AG04450 (cell line): ENCODE results near the gene GNPNAT1. TPM values are rescaled to one million over a fixed set of nuclear protein-coding genes. Genes with fewer than 3 reads are reported as not detected.
A peak's percentile ranks its signal among the peaks of the same experiment; 100 is the strongest.

ENCODE experiments used
- CTCF ChIA-PET: fragments of 300-600, 350-600 bp; formaldehyde crosslinking; extraction: SDS; loops from one replicate; lab custom pipeline; 2022; ENCODE audit warnings: antibody characterized with exemption, inconsistent platforms; lab: Charles Lee
- POLR2A ChIA-PET: fragments of 350-600 bp; formaldehyde crosslinking; extraction: SDS; loops from one replicate; lab custom pipeline; 2021; ENCODE audit warnings: antibody characterized with exemption, inconsistent platforms; lab: Yijun Ruan, JAX
- DNase-seq: peaks from one replicate; pipeline ENCODE4 v3.0.0-alpha.2; 2011; ENCODE audit warnings: low read depth, low spot score
- H3K27ac ChIP-seq: one replicate; pipeline ENCODE4 v1.5.1; 2012; ENCODE audit warnings: low read depth, low read length, control low read depth
- H3K27me3 ChIP-seq: one replicate; pipeline ENCODE4 v1.6.0; 2012; ENCODE audit warnings: low read length; ENCODE audit not compliant: control insufficient read depth, insufficient read depth
- H3K4me3 ChIP-seq: 2 replicates; pipeline ENCODE4 v1.5.1; 2011; ENCODE audit warnings: mild to moderate bottlenecking, low read depth, low read length, control low read depth
- H3K9me3 ChIP-seq: 2 replicates; pipeline ENCODE4 v1.5.1; 2012; ENCODE audit warnings: low read length; ENCODE audit not compliant: control insufficient read depth, insufficient read depth
- polyA plus RNA-seq: library from polyadenylated mRNA; depleted of rRNA; stranded (reverse); fragments of >200 nt; gene quantifications from 2 replicates; pipeline ENCODE4 v1.2.3, GENCODE V29; 2011
- TF ChIP-seq, protein P1 (sequence below): IDR thresholded peaks from 2 replicates; pipeline ENCODE4 v1.5.1; 2011; ENCODE audit warnings: low read depth, low read length, control low read depth, inconsistent platforms

Gene GNPNAT1
- polyA plus RNA-seq, 1 experiment: 47.2 TPM

DNA sequence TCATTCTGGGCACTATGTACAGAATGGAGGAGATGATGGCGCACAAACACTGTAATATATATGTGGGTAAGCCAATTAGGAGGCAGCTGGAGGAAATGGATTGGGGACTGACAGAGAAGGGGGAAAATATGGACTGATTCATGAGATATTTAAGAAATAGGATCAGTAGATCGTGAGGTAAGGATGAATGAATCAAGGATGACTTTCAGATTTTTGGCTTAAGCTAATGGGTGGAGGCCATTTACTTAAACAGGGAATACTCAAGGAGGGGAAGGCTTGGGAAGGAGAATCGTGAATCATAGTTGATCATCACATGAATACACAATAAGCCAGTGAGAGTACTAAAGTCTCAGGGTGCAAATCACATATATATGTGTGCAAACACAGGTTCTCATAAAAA, 11.2 kb upstream of the GNPNAT1 start:
- Histone ChIP-seq H3K27me3 (no peaks in the 10 kb centered on the region), H3K9me3 (no peaks in the 10 kb centered on the region; the same call in 1 of the 2 replicates), H3K4me3 (no peak overlapping the region), H3K27ac (peak overlapping the region; percentile 57)
- POLR2A ChIA-PET: interaction anchor here (1.2 kb wide), 1 partner anchor 11 kb away, joined by 4 read pairs; the partner anchor contains the start of gene GNPNAT1
- CTCF ChIA-PET: interaction anchor here (0.5 kb wide), 1 partner anchor 17 kb away, joined by 6 read pairs; no protein-coding TSS in a partner anchor
- DNase-seq: peak; percentile 34
- TF ChIP-seq, protein P1, sequence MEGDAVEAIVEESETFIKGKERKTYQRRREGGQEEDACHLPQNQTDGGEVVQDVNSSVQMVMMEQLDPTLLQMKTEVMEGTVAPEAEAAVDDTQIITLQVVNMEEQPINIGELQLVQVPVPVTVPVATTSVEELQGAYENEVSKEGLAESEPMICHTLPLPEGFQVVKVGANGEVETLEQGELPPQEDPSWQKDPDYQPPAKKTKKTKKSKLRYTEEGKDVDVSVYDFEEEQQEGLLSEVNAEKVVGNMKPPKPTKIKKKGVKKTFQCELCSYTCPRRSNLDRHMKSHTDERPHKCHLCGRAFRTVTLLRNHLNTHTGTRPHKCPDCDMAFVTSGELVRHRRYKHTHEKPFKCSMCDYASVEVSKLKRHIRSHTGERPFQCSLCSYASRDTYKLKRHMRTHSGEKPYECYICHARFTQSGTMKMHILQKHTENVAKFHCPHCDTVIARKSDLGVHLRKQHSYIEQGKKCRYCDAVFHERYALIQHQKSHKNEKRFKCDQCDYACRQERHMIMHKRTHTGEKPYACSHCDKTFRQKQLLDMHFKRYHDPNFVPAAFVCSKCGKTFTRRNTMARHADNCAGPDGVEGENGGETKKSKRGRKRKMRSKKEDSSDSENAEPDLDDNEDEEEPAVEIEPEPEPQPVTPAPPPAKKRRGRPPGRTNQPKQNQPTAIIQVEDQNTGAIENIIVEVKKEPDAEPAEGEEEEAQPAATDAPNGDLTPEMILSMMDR: no peak

DNA sequence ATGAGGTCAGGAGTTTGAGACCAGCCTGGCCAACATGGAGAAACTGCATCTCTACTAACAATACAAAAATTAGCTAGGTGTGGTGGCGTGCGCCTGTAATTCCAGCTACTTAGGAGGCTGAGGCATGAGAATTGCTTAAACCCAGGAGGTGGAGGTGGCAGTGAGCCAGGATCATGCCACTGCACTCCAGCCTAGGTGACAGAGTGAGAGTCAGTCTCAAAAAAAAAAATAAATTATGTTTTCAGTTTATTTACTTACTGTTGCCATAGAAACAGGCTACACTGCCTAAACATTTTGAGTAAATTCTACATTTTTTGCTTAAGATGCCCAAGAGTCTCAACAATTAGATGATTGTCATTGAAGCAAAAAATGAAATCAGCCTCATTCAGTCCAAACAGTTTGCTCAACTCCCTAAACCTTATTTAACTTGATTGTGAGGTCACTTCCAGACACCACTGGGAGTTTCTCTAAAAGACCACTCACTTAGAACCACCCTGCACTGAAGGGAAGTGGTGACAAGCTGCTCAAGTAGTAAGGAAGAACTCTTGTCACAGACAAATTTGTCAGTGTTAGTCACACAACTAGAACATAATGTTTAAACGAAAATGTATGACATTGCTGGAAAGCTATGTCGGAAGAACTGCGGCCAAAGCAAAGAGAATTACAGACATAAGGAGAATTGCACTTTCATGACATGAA, 9.8 kb upstream of the GNPNAT1 start:
- CTCF ChIA-PET: no interaction called here

DNA sequence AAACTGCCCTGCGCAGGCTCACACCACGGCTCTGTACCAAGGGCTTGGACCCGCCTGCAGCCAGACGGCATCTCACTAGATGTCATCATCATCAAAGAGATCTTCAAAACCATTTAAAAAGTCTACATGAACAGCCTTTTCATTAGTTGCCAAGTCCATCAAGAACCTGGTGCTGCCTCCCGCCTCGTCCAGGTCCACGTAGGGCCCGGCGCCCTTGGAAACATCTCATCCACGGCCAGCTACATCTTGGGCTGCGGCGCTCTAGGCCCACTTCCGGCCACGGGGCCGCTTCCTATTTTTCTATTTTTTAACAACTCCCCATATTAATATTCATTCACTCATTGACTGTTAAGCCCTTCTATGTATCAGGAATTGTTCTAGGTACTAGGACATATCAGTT, 7.4 kb upstream of the GNPNAT1 start:
- CTCF ChIA-PET: interaction anchor here (1.0 kb wide), 1 partner anchor 162 kb away, joined by 3 read pairs; no protein-coding TSS in a partner anchor

More for the DNA sequence above, 9.8 kb upstream of the GNPNAT1 start:
- POLR2A ChIA-PET: interaction anchor here (0.6 to 1.0 kb wide), 2 partner anchors 9 to 234 kb away, joined by 3 to 5 read pairs; no protein-coding TSS in a partner anchor
- Histone ChIP-seq H3K27ac (peak overlapping the region; percentile 58), H3K9me3 (no peaks in the 10 kb centered on the region; the same call in 1 of the 2 replicates), H3K27me3 (no peaks in the 10 kb centered on the region), H3K4me3 (no peak overlapping the region)
- TF ChIP-seq, protein P1: no peak
- peak; percentile 39 for DNase-seq

DNA sequence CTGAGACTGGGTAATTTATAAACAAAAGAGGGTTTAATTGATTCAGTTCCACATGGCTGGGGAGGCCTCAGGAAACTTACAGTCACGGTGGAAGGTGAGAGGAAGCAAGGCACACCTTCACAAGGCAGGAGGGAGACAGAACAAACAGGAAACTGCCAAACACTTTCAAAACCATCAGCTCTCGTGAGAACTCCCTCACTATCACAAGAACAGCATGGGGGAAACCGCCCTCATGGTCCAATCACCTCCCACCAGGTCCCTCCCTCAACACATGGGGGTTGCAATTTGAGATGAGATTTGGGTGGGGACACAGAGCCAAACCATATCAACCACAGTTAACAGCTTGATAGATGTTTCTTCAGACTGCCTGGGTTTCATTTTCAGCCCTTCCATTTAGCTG, 6.2 kb upstream of the GNPNAT1 start:
- no peak for DNase-seq
- Histone ChIP-seq H3K27me3 (no peaks in the 10 kb centered on the region), H3K27ac (no peak overlapping the region), H3K9me3 (no peaks in the 10 kb centered on the region; the same call in 1 of the 2 replicates), H3K4me3 (no peak overlapping the region)
- ChIA-PET CTCF (interaction anchor here (1.0 kb wide), 1 partner anchor 163 kb away, joined by 3 read pairs; no protein-coding TSS in a partner anchor), POLR2A (no interaction called here)
- TF ChIP-seq, protein P1: no peak

More for the DNA sequence above, 7.4 kb upstream of the GNPNAT1 start:
- POLR2A ChIA-PET: no interaction called here
- no peak overlapping the region for H3K4me3 ChIP-seq
- TF ChIP-seq, protein P1: no peak
- no peaks in the 10 kb centered on the region; the same call in 1 of the 2 replicates for H3K9me3 ChIP-seq
- no peak for DNase-seq
- no peaks in the 10 kb centered on the region for H3K27me3 ChIP-seq
- H3K27ac ChIP-seq: no peak overlapping the region

DNA sequence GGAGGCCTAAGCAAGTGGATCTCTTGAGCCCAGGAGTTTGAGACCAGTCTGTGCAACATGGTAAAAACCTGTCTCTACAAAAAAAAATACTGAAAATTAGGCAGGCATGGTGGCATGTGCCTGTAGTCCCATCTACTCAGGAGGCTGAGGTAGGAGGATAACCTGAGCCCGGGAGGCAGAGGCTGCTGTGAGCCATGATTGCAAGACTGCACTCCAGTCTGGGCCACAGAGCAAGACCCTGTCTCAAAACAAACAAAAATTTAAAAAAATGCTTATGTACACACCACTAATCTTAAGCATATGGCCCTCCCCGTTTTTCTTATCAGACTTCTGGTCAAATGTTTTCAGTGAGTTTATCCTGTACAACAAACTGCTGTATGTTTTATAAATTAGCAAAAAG, 1.7 kb upstream of the GNPNAT1 start:
- H3K27me3 ChIP-seq: no peaks in the 10 kb centered on the region
- ChIA-PET POLR2A (no interaction called here), CTCF (no interaction called here)
- TF ChIP-seq, protein P1: no peak
- H3K4me3 ChIP-seq: no peak overlapping the region
- no peaks in the 10 kb centered on the region; the same call in 1 of the 2 replicates for H3K9me3 ChIP-seq
- DNase-seq: no peak
- no peak overlapping the region for H3K27ac ChIP-seq
